ENCODE results near the gene AVPR1B.

Gene AVPR1B

GRCh38 chr1:206116191-206116872 is 856 bp downstream of the AVPR1B start:
- H3K27me3 ChIP-seq (replicated peaks; ENCODE audit: control insufficient read depth, insufficient read depth, low read length) = peaks cover 2% of the 10 kb centered on the region
- no peak for DNase-seq (ENCODE audit: extremely low read depth, insufficient read length)
- no peak for TF ChIP-seq CTCF (IDR thresholded peaks at IDR 0.05; ENCODE audit: insufficient read depth, low read length, poor library complexity, severe bottlenecking)
- H3K36me3 ChIP-seq (ENCODE audit: control insufficient read depth, insufficient read depth, low read length) = no peaks in the 10 kb centered on the region
- H3K4me3 ChIP-seq (replicated peaks; ENCODE audit: low read depth, low read length) = no peak overlapping the region

- no peak for TF ChIP-seq CTCF (IDR thresholded peaks at IDR 0.05; ENCODE audit: insufficient read depth, low read length, poor library complexity, severe bottlenecking)
- no peaks in the 10 kb centered on the region for H3K36me3 ChIP-seq (ENCODE audit: control insufficient read depth, insufficient read depth, low read length)
- H3K27me3 ChIP-seq (replicated peaks; ENCODE audit: control insufficient read depth, insufficient read depth, low read length) = peaks cover 2% of the 10 kb centered on the region
- DNase-seq (ENCODE audit: extremely low read depth, insufficient read length) = no peak
- H3K4me3 ChIP-seq (replicated peaks; ENCODE audit: low read depth, low read length) = no peak overlapping the region
Observed at GRCh38 chr1:206115791-206116190, 1.4 kb downstream of the AVPR1B start.

GRCh38 chr1:206114692-206115640 is 2.2 kb downstream of the AVPR1B start:
- Histone ChIP-seq H3K4me3 (replicated peaks; ENCODE audit: low read depth, low read length) (no peak overlapping the region), H3K27me3 (replicated peaks; ENCODE audit: control insufficient read depth, insufficient read depth, low read length) (peaks cover 2% of the 10 kb centered on the region), H3K36me3 (ENCODE audit: control insufficient read depth, insufficient read depth, low read length) (no peaks in the 10 kb centered on the region)
- no peak for DNase-seq (ENCODE audit: extremely low read depth, insufficient read length)
- no peak for TF ChIP-seq CTCF (IDR thresholded peaks at IDR 0.05; ENCODE audit: insufficient read depth, low read length, poor library complexity, severe bottlenecking)

- no peak for TF ChIP-seq CTCF (IDR thresholded peaks at IDR 0.05; ENCODE audit: insufficient read depth, low read length, poor library complexity, severe bottlenecking)
- Histone ChIP-seq H3K27me3 (replicated peaks; ENCODE audit: control insufficient read depth, insufficient read depth, low read length) (peaks cover 7% of the 10 kb centered on the region), H3K36me3 (ENCODE audit: control insufficient read depth, insufficient read depth, low read length) (no peaks in the 10 kb centered on the region), H3K4me3 (replicated peaks; ENCODE audit: low read depth, low read length) (no peak overlapping the region)
- DNase-seq (ENCODE audit: extremely low read depth, insufficient read length) = no peak
Observed at GRCh38 chr1:206112600-206113301, 4.4 kb downstream of the AVPR1B start.

GRCh38 chr1:206111271-206111927 is 5.8 kb downstream of the AVPR1B start:
- DNase-seq (ENCODE audit: extremely low read depth, insufficient read length) = no peak
- H3K27me3 ChIP-seq (replicated peaks; ENCODE audit: control insufficient read depth, insufficient read depth, low read length) = peaks cover 5% of the 10 kb centered on the region

More at GRCh38 chr1:206111271-206111927, 5.8 kb downstream of the AVPR1B start:
- no peak for TF ChIP-seq CTCF (IDR thresholded peaks at IDR 0.05; ENCODE audit: insufficient read depth, low read length, poor library complexity, severe bottlenecking)
- Histone ChIP-seq H3K36me3 (ENCODE audit: control insufficient read depth, insufficient read depth, low read length) (no peaks in the 10 kb centered on the region), H3K4me3 (replicated peaks; ENCODE audit: low read depth, low read length) (no peak overlapping the region)
